ENCODE measurements around the gene PLEKHM3.
A peak's percentile ranks its signal among the peaks of the same experiment; 100 is the strongest.
"Not testable (repeated sequence)": the region's sequence is repeated elsewhere in the genome, so short reads cannot be mapped to it uniquely, and the experiment has no call there.

PLEKHM3 gene

DNA sequence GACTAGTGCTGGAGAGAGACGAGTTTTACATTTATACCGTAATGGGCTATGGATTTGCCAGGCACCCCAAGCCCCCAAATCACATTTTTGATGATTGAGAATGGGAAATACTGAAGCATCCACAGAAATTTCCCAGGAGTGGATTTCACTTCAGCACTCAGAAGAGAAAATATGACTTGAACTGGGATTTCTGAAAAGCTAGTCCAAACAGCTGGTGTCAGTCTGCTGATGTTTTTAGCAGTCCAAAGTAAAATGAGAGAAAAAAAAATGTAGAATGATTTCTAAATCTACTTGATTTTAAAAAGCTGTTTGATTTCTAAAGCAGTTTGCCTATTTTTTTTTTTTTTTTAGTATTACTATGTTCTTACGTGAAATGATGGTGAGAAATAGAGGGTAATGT is 105.0 kb downstream of the PLEKHM3 start:
- no peak for DNase-seq (ENCODE audit: low spot score)

DNA sequence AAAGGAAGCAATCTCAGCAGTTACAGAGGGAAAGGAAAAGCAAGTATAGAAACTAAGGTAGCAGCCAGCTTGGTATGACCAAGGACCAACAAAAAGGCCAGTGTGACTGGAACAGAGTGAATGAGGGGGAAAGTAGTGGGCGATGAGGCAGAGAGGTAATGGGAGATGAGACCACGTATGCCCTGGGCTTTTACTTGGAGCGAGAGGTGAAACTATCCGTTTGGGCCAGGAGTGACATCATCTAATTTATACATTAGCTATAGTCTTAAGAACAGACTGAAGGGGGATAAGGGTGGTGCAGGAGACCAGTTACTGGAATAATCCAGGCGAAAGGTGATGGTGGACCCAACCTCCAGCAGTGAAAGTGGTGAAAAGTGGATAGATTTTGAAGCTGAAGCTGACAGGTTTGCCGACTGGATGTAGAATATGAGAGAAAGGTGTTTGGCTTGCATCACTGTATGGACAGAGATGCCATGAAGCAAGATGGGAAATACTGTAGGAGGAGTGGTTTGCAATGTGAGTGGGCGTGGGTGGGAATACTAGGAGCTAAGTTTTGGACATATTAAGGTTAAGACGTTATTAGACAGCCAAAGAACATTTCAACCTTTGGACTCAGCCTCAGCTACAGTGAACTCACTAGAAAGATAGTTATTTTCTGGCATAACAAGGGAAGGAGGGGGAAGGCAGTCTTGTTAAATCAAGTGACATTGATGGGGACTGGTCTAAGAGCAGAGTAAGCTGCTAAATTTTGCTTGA is 106.0 kb downstream of the PLEKHM3 start:
- no peak for DNase-seq (ENCODE audit: low spot score)

DNA sequence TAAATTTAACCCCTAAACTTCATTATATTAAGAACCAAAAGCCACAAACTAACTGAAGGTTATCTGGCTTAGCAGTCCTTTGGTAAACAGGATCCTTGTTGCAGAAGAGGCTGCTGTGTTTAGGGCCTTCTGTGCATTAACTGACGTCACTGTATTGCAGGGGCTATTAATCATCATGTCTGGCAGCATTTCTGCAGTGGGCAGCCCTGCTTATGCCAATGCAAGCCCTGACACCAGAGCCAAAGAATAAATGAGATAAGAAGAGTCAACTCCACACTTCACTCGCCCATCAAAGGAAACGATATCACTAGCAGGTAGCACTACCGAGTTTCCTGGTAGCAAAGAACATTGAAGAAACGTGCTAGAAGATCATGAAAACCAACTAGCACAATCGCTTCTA is 110.6 kb downstream of the PLEKHM3 start:
- no peak for DNase-seq (ENCODE audit: low spot score)

DNA sequence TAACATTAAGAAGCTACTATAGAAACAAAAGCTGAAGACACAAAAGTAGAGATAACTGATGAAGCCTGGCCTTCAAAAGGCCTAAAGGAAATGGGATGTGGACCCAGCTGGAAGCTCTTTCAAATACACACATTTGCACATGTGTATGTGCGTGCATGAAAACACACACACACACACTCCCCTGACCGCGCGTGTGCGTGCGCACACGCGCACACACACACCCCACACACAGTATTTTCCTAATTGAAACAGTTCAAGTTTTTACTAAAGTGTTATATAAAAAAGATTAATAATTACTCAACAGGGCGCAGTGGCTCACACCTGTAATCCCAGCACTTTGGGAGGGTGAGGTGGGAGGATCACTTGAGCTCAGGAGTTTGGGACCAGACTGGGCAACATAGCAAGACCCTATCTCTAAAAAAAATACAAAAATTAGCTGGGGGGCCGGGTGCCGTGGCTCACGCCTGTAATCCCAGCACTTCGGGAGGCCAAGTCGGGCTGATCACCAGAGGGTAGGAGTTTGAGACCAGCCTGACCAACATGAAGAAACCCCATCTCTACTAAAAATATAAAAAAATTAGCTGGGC is 111.5 kb downstream of the PLEKHM3 start:
- DNase-seq (ENCODE audit: low spot score) = no peak

DNA sequence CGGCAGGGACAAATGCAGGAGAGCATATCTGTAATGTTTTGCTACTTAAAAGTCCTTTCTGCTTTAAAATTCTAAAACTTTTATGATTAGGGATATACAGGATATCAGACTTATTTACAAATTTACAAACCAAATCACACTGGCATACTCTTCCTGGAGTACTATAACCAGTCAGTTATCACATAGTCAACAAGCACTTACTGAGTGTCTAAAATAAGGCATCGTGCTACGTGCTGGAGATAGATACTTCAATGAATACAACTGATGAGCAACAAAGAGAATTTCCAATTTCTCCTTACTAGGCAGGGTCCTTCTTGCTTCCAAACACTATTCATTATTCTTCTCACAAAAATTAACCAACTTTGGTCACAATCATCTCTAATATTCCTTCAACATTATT is 113.5 kb downstream of the PLEKHM3 start:
- no peak for DNase-seq (ENCODE audit: low spot score)

DNA sequence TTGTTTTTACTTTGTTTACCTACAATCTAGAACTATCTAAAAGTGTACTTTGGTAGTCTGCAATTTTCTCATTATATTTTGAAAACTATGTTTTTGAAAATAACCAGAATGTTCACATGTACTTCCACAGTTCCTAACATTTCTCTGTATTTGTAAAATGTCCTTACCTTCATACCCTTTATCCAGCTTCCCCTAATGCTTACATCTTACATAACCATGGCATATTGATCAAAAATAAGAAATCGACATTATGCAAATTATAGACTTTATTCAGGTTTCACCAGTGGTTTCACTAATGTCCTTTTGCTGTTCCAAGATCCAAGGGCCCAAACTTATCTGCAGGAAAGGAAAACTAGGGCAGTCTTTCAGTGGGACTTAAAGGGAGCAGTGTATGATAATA is 114.1 kb downstream of the PLEKHM3 start:
- DNase-seq (ENCODE audit: low spot score) = no peak

DNA sequence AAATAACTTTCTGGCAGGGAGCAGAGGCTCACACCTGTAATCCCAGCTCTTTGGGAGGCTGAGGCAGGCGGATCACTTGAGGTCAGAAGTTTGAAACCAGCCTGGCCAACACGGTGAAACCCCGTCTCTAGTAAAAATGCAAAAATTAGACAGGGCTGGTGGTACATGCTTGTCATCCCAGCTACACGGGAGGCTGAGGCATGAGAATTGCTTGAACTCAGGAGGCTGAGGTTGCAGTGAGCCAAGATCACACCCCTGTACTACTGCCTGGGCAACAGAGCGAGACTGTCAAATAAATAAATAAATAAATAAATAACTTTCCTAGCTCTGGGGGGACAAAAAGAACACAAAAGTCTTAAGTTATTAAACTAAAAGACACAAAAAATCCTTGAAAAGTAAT is 118.8 kb downstream of the PLEKHM3 start:
- DNase-seq (ENCODE audit: low spot score) = not testable (repeated sequence)

DNA sequence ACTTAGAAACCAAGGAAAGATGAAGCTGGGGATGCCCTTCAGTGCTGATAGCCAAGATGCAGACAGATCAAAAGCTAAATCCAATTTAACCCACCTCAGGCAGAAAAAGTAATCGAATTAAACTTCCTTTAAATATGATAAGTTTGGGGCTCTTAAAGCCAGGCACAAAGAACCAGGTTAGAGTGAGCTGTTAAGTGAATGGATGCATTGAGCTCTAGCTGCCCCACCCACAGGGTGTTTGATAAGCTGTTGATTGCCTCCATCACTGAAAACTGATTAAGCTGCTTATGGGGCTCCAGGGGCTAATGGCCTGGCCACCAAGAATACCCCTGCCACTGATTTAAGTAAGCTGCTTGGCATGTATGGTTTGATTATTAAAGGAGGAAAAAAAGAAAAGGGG is 119.8 kb downstream of the PLEKHM3 start:
- DNase-seq (ENCODE audit: low spot score) = no peak

DNA sequence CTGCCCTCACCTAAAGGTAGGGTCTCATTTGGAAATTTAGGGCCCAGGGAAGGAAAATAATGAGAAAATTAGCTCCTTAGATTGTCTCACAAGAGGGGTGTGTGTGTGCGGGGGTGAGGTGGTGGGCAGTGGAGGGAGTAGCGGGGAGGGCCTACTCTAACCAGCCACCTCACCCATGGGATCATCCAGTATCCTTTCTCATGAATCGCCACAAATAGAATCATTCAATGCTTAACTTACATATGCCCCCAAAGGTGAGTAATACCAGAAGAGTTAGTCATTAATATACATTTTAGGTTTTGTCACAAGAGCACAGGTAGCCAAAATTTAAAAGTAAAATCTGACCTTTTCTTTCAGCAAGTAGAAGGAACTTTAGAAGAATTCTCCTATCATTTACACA is 122.1 kb downstream of the PLEKHM3 start:
- DNase-seq (ENCODE audit: low spot score) = no peak

DNA sequence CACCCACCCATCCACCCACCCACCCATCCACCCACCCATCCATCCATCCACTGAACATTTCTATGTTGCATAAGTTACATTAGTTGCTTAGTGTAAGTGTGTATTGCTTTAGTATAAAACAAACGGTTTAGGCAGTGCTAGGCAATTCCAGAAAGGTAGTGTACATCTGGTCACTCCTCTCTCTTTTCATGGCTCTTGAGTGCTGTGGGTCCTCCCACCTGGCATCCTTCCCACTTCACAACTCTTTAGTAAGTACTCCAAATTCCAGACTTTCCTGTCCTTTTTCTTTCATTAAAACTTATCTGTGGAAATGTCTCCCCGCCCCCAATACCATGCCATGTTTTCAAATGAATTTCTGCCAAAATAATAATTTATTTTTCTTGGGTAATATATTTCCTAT is 122.5 kb downstream of the PLEKHM3 start:
- DNase-seq (ENCODE audit: low spot score) = no peak

DNA sequence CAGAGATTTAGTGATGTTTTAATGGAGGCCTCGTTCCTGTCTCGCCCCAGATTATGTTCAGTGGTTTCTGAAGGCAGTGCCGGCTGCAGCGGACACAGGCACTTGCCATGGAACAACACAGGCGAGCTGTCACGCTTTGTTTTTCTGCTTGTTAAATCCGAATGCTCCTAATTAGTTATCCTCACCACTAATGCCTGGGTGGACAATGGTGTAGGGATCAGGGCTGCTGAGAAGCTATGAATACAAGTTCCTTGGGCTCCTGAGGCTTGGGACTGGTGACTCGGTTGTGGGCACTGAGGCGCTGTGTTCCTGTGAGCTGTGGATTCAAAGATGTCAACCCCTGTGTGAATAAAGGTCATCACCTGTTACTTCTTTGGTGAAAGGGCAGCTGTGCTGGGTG is 123.5 kb downstream of the PLEKHM3 start:
- no peak for DNase-seq (ENCODE audit: low spot score)

DNA sequence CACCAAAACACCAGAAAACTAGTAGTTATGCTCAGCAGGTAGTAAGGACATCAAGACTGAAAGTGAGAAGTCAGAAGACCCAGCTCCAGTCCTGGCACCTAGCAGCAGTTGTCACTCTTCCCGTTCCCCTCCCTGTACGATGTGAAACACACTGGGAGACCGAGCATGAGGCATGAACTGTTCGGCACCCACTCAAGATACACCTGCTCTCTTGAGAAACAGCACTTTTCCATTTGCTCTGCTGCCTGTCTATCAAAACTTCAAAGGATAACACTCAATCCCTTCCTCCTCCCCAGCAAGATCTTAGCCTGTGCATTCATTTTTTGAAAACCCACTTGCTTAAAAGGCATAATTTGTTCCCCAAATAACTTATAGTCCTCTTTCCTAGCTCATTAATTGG is 123.9 kb downstream of the PLEKHM3 start:
- no peak for DNase-seq (ENCODE audit: low spot score)

DNA sequence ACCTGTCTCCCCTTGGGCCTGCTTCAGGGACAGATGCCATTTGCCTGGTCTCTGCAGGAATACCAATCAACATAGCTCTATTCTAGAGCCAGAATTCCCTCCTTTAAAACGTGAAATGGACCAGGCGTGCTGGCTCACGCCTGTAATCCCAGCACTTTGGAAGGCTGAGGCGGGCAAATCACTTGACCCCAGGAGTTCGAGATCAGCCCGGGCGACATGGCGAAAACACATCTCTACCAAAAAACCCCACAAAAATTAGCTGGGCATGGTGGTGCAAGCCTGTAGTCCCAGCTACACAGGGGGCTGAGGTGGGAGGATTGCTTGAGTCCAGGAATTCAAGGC is 127.0 kb downstream of the PLEKHM3 start:
- DNase-seq (ENCODE audit: low spot score) = no peak

DNA sequence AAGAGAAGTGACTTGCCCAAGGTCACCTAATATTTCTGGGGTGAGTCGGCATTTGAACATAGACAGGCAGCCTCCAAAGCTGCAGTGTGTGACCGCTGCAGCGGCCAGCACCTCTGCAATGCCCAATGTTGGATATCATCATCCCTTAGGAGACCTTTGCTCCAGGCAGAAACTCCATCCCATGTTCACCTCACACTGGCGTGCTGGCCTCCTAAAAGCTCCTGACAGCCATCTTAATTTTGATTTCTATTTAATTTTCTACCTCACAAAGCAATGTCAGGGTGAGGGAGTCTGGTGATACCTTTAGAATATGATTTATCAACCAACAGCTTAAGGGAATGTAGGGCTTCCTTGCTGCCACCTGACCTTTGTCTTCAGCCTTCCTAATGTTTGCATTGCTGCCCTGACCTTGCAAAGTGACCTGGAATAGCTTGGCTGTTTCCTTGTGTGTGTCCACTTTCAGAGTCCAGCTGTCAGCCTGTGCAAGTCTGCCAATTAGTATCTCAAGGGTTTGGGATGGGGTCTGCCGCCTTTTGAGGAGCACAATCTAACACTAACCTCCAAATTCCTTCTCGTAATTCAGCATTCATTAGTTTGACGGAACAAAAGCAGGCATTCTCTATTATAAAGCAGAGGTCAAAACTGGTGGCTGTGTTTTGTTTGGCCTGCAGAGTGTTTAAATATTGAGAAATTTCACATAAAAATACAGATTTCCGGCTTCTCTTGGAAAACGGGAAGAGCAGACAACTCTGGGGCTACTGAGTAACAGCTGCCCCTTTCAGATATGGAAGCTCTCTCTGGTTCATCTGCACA is 127.6 kb downstream of the PLEKHM3 start:
- no peak for DNase-seq (ENCODE audit: low spot score)

DNA sequence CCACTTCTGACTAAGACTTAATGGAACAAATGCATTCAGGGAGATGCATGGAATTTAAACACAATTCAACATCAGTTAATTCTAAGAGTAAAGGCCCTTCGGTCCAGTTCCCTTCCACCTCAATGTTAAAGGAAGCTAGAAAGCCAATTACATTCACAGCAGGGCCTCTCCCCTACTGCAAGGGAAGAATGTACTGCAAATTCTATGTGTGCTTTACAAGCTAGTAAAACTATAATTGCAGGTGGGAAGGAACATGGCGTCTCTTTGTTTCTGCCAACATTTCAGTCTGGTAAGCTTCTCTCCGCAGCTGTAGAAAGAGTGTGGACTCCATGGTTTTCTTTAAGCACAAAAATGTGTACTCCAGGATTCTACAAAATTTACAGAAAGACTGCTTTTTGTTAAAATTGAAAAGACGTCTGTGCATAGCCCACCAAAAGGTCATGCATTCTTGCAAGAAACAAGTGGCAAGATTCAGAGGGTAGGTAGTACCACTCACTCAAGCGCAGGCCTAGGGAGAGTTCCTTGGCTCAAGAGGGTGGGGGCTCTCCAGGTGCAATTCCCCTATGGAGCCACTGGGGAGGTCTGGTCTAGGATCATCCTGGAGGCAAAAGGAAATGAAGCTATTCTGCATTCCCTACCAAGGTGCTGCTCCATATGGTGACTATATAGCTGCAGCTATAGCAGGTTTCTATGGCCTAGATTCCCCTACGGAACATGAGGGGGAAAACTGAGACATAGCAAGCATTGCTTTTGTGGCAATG is 128.6 kb downstream of the PLEKHM3 start:
- peak; percentile 69 for DNase-seq (ENCODE audit: low spot score)

DNA sequence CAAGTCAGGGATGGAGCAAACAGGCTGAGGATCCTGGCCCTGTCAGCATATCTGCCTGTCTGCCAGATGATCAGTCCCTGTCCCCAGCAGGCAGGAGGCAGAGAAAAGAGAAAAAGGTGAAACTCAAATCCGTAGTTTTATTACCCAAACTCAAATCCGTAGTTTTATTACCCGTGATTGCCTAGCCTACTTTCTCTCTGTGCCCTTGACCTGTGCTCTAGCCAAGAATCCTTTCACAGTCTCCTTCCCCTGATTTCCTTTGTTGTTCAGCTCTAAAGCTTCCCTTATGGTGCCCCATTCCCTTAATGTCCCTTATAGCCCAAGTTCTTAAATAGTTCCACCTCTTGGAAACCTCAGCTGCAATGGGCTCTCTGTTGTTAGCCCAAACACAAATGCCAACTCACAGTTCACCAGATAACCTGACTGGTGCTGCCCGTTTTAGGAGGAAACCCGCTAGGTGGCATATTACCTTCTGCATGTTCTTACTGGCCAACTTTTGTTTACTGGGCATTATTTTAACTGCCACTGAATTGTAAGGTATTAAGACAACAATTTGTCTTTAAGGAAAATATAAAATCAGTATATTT is 130.0 kb downstream of the PLEKHM3 start:
- no peak for DNase-seq (ENCODE audit: low spot score)

DNA sequence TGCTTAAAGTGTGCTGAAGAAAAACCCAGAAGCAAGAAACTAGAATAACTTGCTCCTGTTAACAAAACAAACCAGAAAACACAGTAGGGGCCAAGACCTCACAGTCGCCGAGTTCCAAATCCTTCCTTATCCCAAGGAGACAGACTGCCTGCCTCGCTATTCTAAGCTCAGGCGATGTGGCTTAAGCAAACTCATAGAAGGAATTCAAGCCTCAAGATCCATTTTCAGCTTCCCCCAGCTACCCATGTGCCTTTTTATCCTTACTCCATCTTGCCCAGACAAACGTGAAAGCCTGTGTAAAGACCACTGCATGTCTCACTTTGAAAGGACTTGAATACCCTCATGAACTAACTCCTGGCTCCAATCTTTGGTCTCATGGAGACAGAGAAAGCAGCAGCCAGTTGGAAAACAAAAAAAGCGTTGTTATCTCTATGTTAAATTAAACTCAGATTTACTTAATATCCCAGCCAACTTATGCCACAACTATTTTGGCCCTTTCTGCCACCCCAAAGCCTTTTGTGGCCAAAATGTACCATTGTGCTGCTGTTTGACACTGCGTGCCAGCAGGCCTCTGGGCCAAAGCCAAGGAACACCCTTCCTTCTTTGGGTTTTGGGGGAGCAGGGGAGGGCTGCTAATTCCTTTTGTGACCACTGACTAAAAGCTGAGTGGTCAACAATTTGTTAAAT is 132.5 kb downstream of the PLEKHM3 start:
- no peak for DNase-seq (ENCODE audit: low spot score)

DNA sequence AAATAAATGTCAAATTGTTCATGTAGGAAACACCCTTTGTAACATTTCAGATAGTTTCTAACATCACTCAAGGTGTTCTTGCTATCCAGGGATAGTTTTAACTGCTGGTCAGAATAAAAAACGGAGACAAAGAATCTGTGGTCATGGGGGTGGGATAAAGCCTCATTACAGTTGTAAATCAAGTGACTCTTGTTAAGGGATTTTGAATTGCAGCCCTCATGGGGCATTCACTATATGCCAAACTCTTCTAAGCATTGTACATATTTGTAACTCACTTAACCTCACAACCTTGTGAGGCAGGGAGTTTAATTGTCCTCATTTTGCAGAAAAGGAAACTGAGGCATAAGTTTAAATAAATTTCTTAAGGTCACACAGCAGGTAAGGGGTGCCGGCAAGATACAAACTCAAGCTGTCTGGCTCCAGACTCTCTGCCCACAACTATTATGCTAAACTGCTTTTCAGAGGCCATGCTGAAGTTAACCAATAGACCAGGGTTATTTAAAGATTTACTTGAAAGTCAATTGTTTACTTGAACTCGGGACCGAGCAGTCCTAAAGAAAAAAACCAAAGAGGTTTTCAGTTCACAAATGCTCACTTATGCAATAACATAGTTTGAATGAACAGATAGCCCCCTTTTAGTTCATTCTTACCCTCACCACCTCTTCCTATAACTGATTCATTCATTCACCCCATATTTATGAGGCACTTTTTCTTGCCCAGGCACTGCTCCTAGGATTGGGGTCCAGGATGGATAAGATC is 134.1 kb downstream of the PLEKHM3 start:
- no peak for DNase-seq (ENCODE audit: low spot score)

DNA sequence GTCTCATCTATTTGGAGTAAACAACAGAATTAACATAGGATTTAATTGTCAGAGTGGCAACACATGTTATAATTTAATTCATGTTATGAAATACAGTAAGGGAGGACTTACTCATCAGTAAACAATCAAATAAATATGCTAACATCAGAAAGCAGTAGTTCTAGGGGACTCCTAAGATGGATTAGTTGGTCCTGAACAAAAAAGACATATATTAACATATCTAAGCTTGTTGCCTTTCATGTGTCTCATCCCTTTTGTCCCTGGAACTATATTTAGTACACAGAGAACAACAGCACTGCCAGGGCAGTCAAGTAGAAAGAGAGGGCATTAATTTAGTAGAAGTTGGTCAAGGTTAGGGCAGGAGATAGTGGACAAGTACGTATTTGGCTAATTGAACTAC is 137.8 kb downstream of the PLEKHM3 start:
- DNase-seq (ENCODE audit: low spot score) = no peak

DNA sequence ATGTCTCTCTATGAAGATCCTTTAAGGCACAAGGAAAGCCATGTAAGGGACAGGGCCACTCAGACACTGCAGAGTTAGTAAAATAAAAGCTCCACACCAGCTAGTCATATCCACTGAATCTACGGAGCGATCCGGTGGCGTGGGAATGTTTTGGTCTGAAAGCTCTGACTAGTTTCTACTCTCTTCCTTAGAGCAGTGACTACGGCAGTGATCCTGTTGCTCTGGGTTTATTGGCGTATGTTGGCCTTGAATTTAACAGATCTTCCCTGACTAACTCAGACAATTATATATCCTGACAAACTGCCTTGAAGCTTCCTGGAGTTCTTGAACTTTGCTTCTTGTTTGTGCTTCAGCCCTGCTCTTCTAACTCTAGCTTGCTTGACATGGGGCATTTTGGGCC is 140.3 kb downstream of the PLEKHM3 start:
- DNase-seq (ENCODE audit: low spot score) = no peak

DNA sequence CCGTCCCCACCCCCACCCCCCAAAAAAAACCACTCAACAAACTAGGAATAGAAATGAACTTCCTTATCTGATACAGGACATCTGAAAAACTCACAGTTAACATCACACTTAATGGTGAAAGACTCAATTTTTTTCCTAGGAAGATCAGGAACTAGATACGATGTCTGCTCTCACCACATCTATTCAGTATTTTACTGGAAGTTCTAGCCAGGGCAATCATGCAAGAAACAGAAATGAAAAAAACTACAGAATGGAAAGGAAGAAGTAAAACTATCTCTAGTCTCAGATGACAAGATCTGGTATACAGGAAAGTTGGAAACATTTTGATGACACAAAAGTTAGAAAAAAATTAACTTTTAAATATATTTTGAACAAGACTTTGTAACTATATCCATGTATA is 141.2 kb downstream of the PLEKHM3 start:
- no peak for DNase-seq (ENCODE audit: low spot score)

Data from iPS-NIHi11 (cell line).